GM18870 (cell line): Measurements from ENCODE around the gene SLC22A9.
"Not testable (repeated sequence)": the region's sequence is repeated elsewhere in the genome, so short reads cannot be mapped to it uniquely, and the experiment has no call there.

Experiments
- ATAC-seq: cut with Tn5 transposase; IDR thresholded peaks from one replicate; pipeline ENCODE4 v1.9.1; 2021; ENCODE audit warnings: moderate library complexity; ENCODE audit not compliant: unreplicated experiment

SLC22A9 gene

GRCh38 chr11:63369165-63369970, at the start of gene SLC22A9:
Gene SLC22A9, plus strand, starts transcription at chr11:63369785. Its CDS starts 272 bp downstream, at chr11:63370057.
- ATAC-seq = no peak

DNA sequence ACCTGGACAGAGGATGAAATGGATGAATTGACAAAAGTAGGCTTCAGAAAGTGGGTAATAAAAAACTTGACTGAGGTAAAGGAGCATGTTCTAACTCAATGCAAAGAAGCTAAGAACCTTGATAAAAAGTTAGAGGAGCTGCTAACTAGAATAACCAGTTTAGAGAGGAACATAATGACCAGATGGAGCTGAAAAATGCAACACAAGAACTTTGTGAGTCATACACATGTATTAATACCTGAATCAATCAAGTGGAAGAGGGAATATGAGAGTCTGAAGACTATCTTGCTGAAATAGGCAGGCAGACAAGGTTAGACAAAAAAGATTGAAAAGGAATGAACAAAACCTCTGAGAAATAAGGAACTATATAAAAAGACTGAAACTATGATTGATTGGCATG, 47.9 kb upstream of the SLC22A9 start:
- ATAC-seq = no peak

GRCh38 chr11:63335089-63335488, 34.5 kb upstream of the SLC22A9 start:
- not testable (repeated sequence) for ATAC-seq

GRCh38 chr11:63337070-63337469, 32.5 kb upstream of the SLC22A9 start:
- no peak for ATAC-seq

DNA sequence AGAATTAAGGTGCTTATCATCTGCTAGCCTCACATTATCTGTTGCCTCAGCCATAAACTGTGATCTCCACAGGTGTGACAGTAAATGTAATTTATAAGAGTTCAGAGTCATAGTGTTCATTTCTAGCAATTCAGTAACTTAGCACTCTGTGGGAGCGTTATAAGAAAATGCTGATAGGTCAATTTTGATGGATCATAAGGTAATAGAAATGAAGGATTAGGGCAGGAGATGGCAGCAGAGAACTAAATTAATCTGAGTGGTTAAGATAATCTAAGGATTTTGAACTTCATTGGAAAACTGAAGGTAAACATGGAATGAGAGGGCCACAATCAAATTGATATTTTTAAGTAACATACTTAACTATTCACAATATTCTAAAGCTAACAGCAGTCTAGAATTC, 26.5 kb upstream of the SLC22A9 start:
- ATAC-seq = no peak

DNA sequence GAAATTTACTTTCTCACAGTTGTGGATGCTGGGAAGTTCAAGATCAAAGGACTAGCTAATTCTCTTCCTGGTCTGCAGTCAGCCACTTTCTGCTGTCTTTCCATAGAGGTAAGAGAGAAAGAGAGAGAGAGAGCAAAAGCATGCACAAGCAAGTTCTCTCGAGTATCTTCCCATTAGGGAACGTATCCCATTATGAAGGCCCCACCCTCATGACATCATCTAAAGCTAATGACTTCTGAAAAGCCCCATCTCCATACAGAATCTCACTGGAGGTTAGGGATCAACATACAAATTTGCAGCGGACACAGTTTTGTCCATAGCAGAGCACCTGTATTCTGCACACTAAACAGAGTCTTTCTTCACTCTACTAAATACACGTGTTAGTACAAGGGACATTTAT, 17.4 kb upstream of the SLC22A9 start:
- ATAC-seq = no peak

DNA sequence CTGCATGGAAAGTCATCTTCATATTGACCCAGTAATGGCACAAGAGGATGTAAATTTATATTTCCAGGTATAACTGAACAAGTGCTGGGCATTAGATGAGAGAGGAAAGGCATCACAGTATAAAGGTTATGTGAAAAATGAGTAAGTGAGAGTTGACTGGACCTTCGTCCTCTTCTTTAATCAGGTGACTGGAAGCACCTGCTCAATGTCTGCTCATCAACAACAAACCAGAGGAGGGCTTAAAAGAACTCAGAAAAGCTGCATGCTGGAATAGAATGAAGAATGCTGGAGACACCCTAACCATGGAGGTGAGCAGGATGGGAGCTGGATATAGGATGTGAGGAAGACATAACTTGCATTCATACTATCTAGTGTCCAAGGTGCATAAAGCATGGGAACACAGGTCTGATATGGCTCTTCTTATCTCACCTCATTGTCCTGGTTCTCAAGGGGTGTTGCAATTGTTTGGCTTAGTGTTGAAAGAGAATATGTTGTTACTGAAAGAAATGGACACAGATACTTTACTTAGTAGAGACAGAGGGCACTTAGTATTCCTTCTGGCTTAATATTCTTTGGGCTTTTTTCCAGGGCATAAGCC, 7.3 kb upstream of the SLC22A9 start:
- no peak for ATAC-seq

- ATAC-seq = no peak
These were observed 495 bp downstream of the SLC22A9 start for GRCh38 chr11:63369971-63370588.

GRCh38 chr11:63371396-63371795, 1.8 kb downstream of the SLC22A9 start:
- no peak for ATAC-seq

GRCh38 chr11:63375434-63375833, 5.8 kb downstream of the SLC22A9 start:
- no peak for ATAC-seq

DNA sequence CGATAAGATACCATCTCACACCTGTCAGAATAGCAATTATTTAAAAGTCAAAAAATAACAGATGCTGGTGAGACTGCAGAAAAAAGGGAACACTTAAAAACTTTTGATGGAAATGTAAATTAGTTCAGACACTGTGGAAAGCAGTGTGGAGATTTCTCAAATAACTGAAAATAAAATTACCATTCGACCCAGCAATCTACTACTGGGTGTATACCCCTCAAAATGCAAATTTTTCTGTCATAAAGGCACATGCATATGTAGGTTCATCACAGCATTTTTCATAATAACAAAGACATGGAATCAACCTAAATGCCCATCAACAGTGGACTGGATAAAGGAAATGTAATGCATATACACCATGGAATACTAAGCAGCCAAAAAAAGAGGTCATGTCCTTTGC, 10.5 kb downstream of the SLC22A9 start:
- ATAC-seq = no peak

- no peak for ATAC-seq
These were observed 26.1 kb downstream of the SLC22A9 start for GRCh38 chr11:63395697-63396096.

GRCh38 chr11:63404161-63404935, 34.8 kb downstream of the SLC22A9 start:
- no peak for ATAC-seq

- ATAC-seq = no peak
These were observed 35.5 kb downstream of the SLC22A9 start for GRCh38 chr11:63405114-63405513.

GRCh38 chr11:63406458-63406857, 36.9 kb downstream of the SLC22A9 start:
- no peak for ATAC-seq

- no peak for ATAC-seq
These were observed 47.7 kb downstream of the SLC22A9 start for GRCh38 chr11:63417174-63417852.

DNA sequence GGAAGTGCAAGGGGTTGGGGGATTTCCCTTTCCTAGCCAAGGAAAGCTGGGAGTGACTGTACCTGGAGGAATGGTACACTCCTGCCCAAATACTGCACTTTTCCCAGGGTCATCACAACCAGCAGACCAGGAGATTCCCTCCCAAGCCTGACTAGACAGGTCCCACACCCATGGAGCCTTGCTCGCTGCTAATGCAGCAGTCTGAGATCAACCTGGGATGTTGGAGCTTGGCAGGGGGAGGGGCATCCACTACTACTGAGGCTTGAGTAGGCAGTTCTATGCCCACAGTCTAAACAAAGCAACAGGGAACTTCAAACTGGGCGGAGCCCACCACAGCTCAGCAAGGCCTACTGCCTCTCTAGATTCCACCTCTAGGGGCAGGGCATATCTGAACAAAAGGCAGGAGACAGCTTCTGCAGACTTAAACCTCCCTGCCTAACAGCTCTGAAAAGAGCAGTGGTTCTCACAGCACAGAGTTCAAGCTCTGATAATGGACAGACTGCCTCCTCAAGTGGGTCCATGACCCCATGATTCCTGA, 58.5 kb downstream of the SLC22A9 start:
- no peak for ATAC-seq

- ATAC-seq = not testable (repeated sequence)
These were observed 61.1 kb downstream of the SLC22A9 start for GRCh38 chr11:63430731-63431130.

DNA sequence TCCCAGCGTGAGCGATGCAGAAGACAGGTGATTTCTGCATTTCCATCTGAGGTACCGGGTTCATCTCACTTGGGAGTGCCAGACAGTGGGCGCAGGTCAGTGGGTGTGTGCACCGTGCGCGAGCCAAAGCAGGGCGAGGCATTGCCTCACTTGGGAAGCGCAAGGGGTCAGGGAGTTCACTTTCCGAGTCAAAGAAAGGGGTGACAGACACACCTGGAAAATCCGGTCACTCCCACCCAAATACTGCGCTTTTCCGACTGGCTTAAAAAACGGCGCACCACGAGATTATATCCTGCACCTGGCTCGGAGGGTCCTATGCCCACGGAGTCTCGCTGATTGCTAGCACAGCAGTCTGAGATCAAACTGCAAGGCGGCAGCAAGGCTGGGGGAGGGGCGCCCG, 65.8 kb downstream of the SLC22A9 start:
- ATAC-seq = not testable (repeated sequence)

DNA sequence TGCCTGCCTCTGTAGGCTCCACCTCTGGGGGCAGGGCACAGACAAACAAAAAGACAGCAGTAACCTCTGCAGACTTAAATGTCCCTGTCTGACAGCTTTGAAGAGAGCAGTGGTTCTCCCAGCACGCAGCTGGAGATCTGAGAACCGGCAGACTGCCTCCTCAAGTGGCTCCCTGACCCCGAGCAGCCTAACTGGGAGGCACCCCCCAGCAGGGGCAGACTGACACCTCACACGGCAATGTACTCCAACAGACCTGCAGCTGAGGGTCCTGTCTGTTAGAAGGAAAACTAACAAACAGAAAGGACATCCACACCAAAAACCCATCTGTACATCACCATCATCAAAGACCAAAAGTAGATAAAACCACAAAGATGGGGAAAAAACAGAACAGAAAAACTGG, 66.2 kb downstream of the SLC22A9 start:
- ATAC-seq = not testable (repeated sequence)
